Measurements from ENCODE around the gene GOLGA8G. TPM values are rescaled to one million over a fixed set of nuclear protein-coding genes. Genes with fewer than 3 reads are reported as not detected.
"Not testable (repeated sequence)": the region's sequence is repeated elsewhere in the genome, so short reads cannot be mapped to it uniquely, and the experiment has no call there.

The GOLGA8G gene
- total RNA-seq, 2 experiments from 2014 or later: not detected

- intact Hi-C loops (cut with DNase I, micrococcal nuclease); H3K36me3 Mint-ChIP-seq (ENCODE audit: low read depth); ATAC-seq (ENCODE audit: poor library complexity); H3K27ac ChIP-seq (ENCODE audit: low read depth in 1 of 2, low read length in 2 of 2); H3K9me3 Mint-ChIP-seq; H3K4me1 Mint-ChIP-seq (ENCODE audit: low read depth); POLR2A ChIA-PET; H3K4me3 Mint-ChIP-seq; H3K4me1 ChIP-seq (ENCODE audit: insufficient read depth, low read length); H3K27me3 ChIP-seq (ENCODE audit: control insufficient read depth in 1 of 2, insufficient read depth in 2 of 2, low read length in 2 of 2); H3K27me3 Mint-ChIP-seq; H3K4me3 ChIP-seq (ENCODE audit: low read length); CTCF ChIA-PET; H3K27ac Mint-ChIP-seq; H3K9me3 ChIP-seq (ENCODE audit: control insufficient read depth in 1 of 2, insufficient read depth in 1 of 2, low read length in 2 of 2); DNase-seq; H3K36me3 ChIP-seq (ENCODE audit: insufficient read depth, low read length): not testable (repeated sequence)
Observed at GRCh38 chr15:28481340-28481739, 51.4 kb downstream of the GOLGA8G start.

Small RNA genes within 50 kb of the gene (microRNA-seq; reads per million reads assigned to microRNA genes)
- not detected for gene MIR4509-3 (ENCODE audit: borderline microRNAs expressed, borderline replicate concordance)

Other genes starting within 250 kb of the GOLGA8G start
- 10 to 100 TPM; 36.0 to 36.5 TPM for gene HERC2, start 210.8 kb downstream of the GOLGA8G start, total RNA-seq
- gene GOLGA6L24, start 174.9 kb downstream of the GOLGA8G start, total RNA-seq: not detected
- not detected for gene GOLGA8F, start 154.3 kb downstream of the GOLGA8G start, total RNA-seq
- gene GOLGA6L25, start 20.6 kb upstream of the GOLGA8G start, total RNA-seq: not detected
- 1 to 10 TPM; 1.9 to 2.8 TPM for gene GOLGA8M, start 179.4 kb upstream of the GOLGA8G start, total RNA-seq